ENCODE data around the gene RPL35A. TPM values are rescaled to one million over a fixed set of nuclear protein-coding genes. Genes with fewer than 3 reads are reported as not detected.

Gene RPL35A
- total and polyA plus RNA-seq, 2 of the 8 experiments (the other 6 are each of a cell fraction or from before 2014, with no cell fraction given): 695 to 1,393 TPM

DNA sequence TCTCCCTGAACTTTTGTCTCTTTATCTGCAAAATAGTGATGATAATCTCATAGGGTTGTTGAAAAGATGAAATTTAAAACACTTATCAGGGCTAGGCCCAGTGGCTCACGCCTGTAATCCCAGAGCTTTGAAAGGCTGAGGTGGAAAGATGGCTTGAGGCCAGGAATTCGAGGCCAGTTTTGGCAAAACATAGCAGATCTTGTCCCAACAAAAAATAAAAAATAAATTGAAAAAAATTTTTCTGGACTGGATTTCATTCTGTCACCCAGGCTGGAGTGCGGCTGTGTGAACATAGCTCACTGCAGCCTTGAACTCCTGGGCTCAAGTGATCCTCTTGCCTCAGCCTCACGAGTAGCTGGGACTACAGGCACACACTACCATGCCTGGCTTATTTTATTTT lies 39.7 kb downstream of the RPL35A start (continued):
- TF ChIP-seq PHF8 (conservative IDR thresholded peaks at IDR 0.05; ENCODE audit: low read depth, low read length) (no peak), BACH1 (IDR thresholded peaks at IDR 0.05; ENCODE audit: low read length) (no peak), SP4 (IDR thresholded peaks at IDR 0.05; ENCODE audit: low read length) (no peak), FOSL1 (IDR thresholded peaks at IDR 0.05; ENCODE audit: insufficient read depth, low read depth, low read length) (no peak), GABPA (IDR thresholded peaks at IDR 0.05; ENCODE audit: borderline replicate concordance, insufficient read depth, low read length) (no peak)
